Activated T-helper 2 cell treated with anti-CD3 and anti-CD28 coated beads, Interferon-gamma antibody, Interleukin-2, Interleukin-4, amounts not matched to agents 10 μg/mL and 5 μg/mL and 100 μg/mL, durations not matched to agents 14 hours and 24 hours and 36 hours (primary cell): Measurements from ENCODE around the gene KIAA1671. TPM values are rescaled to one million over a fixed set of nuclear protein-coding genes. Genes with fewer than 3 reads are reported as not detected.

ENCODE experiments used
- DNase-seq: peaks from one replicate; pipeline ENCODE4 v3.0.0; 2021; ENCODE audit warnings: low spot score
- H3K27ac Mint-ChIP-seq: one replicate; pipeline ENCODE4 v1.8.0; 2021; ENCODE audit warnings: mixed read lengths
- H3K27me3 Mint-ChIP-seq: one replicate; pipeline ENCODE4 v1.8.0; 2021; ENCODE audit warnings: low read depth, mixed read lengths
- H3K36me3 Mint-ChIP-seq: one replicate; pipeline ENCODE4 v1.8.0; 2021; ENCODE audit warnings: low read depth, mixed read lengths
- H3K4me1 Mint-ChIP-seq: one replicate; pipeline ENCODE4 v1.8.0; 2021; ENCODE audit warnings: low read depth, mixed read lengths
- H3K4me3 Mint-ChIP-seq: one replicate; pipeline ENCODE4 v1.8.0; 2021; ENCODE audit warnings: low read depth, mild to moderate bottlenecking, moderate library complexity, mixed read lengths
- H3K9me3 Mint-ChIP-seq: one replicate; pipeline ENCODE4 v1.8.0; 2021; ENCODE audit warnings: mixed read lengths
- intact Hi-C: fragments of 100-400 bp; cut with micrococcal nuclease; formaldehyde crosslinking; loops from one replicate; pipeline ENCODE4 v1.15.1; 2023
- total RNA-seq: library from RNA; stranded (reverse); gene quantifications from 2 replicates; pipeline ENCODE4 v1.2.3, GENCODE V29; 2022

Gene KIAA1671
- total RNA-seq, 1 donor from 2014 or later: 10.5 TPM

- Mint-ChIP-seq H3K4me1 (no peaks in the 10 kb centered on the region), H3K27ac (no peak overlapping the region), H3K36me3 (peaks cover 6% of the 10 kb centered on the region), H3K27me3 (no peaks in the 10 kb centered on the region), H3K4me3 (no peak overlapping the region), H3K9me3 (peaks cover 4% of the 10 kb centered on the region)
- intact Hi-C loops: no loop called here
- no peak for DNase-seq
These were observed 151.9 kb downstream of the KIAA1671 start for GRCh38 chr22:25104367-25104766.

GRCh38 chr22:25105817-25106650 is 153.5 kb downstream of the KIAA1671 start:
- H3K4me3 Mint-ChIP-seq: no peak overlapping the region
- DNase-seq: no peak
- no peaks in the 10 kb centered on the region for H3K27me3 Mint-ChIP-seq
- H3K36me3 Mint-ChIP-seq: peaks cover 9% of the 10 kb centered on the region
- peaks cover 4% of the 10 kb centered on the region for H3K9me3 Mint-ChIP-seq
- peaks cover 11% of the 10 kb centered on the region for H3K4me1 Mint-ChIP-seq
- intact Hi-C loops: no loop called here
- no peak overlapping the region for H3K27ac Mint-ChIP-seq

- Mint-ChIP-seq H3K4me3 (peak overlapping the region; percentile 67), H3K27me3 (no peaks in the 10 kb centered on the region), H3K36me3 (peaks cover 9% of the 10 kb centered on the region), H3K27ac (no peak overlapping the region), H3K4me1 (peaks cover 16% of the 10 kb centered on the region), H3K9me3 (peaks cover 4% of the 10 kb centered on the region)
- intact Hi-C loops: loop anchor here (2.0 kb wide), 1 partner anchor 49 kb away; no protein-coding TSS in a partner anchor
- DNase-seq: no peak
These were observed 157.5 kb downstream of the KIAA1671 start for GRCh38 chr22:25109878-25110595.

GRCh38 chr22:25110596-25110845 is 158.0 kb downstream of the KIAA1671 start:
- Mint-ChIP-seq H3K4me3 (peak overlapping the region; percentile 67), H3K4me1 (peaks cover 16% of the 10 kb centered on the region), H3K36me3 (peaks cover 9% of the 10 kb centered on the region), H3K9me3 (peaks cover 4% of the 10 kb centered on the region), H3K27ac (no peak overlapping the region), H3K27me3 (no peaks in the 10 kb centered on the region)
- intact Hi-C loops: loop anchor here (2.0 kb wide), 1 partner anchor 50 kb away; no protein-coding TSS in a partner anchor
- no peak for DNase-seq

- H3K27me3 Mint-ChIP-seq: no peaks in the 10 kb centered on the region
- H3K4me1 Mint-ChIP-seq: peaks cover 16% of the 10 kb centered on the region
- H3K9me3 Mint-ChIP-seq: peaks cover 4% of the 10 kb centered on the region
- peak; percentile 22 for DNase-seq
- peak overlapping the region; percentile 67 for H3K4me3 Mint-ChIP-seq
- peak overlapping the region; percentile 33 for H3K27ac Mint-ChIP-seq
- peaks cover 9% of the 10 kb centered on the region for H3K36me3 Mint-ChIP-seq
- intact Hi-C loops: loop anchor here (2.0 kb wide), 1 partner anchor 50 kb away; no protein-coding TSS in a partner anchor
These were observed 158.5 kb downstream of the KIAA1671 start for GRCh38 chr22:25110846-25111578.

- no peaks in the 10 kb centered on the region for H3K27me3 Mint-ChIP-seq
- peaks cover 9% of the 10 kb centered on the region for H3K36me3 Mint-ChIP-seq
- DNase-seq: no peak
- no peak overlapping the region for H3K27ac Mint-ChIP-seq
- intact Hi-C loops: loop anchor here (2.0 kb wide), 1 partner anchor 51 kb away; no protein-coding TSS in a partner anchor
- peaks cover 16% of the 10 kb centered on the region for H3K4me1 Mint-ChIP-seq
- H3K4me3 Mint-ChIP-seq: peak overlapping the region; percentile 61
- H3K9me3 Mint-ChIP-seq: peaks cover 4% of the 10 kb centered on the region
These were observed 159.3 kb downstream of the KIAA1671 start for GRCh38 chr22:25111579-25112517.

GRCh38 chr22:25112538-25113253 is 160.2 kb downstream of the KIAA1671 start:
- no peak overlapping the region for H3K27ac Mint-ChIP-seq
- H3K4me3 Mint-ChIP-seq: no peak overlapping the region
- H3K4me1 Mint-ChIP-seq: peaks cover 16% of the 10 kb centered on the region

GRCh38 chr22:25113316-25113721 is 160.8 kb downstream of the KIAA1671 start:
- Mint-ChIP-seq H3K9me3 (peaks cover 4% of the 10 kb centered on the region), H3K4me1 (peaks cover 16% of the 10 kb centered on the region), H3K4me3 (no peak overlapping the region), H3K36me3 (peaks cover 9% of the 10 kb centered on the region), H3K27me3 (no peaks in the 10 kb centered on the region), H3K27ac (no peak overlapping the region)
- intact Hi-C loops: no loop called here
- no peak for DNase-seq

More at GRCh38 chr22:25112538-25113253, 160.2 kb downstream of the KIAA1671 start:
- Mint-ChIP-seq H3K27me3 (no peaks in the 10 kb centered on the region), H3K9me3 (peaks cover 4% of the 10 kb centered on the region), H3K36me3 (peaks cover 9% of the 10 kb centered on the region)
- intact Hi-C loops: no loop called here
- DNase-seq: no peak

GRCh38 chr22:25114369-25115362 is 162.2 kb downstream of the KIAA1671 start:
- H3K9me3 Mint-ChIP-seq: no peaks in the 10 kb centered on the region
- H3K27me3 Mint-ChIP-seq: no peaks in the 10 kb centered on the region
- DNase-seq: no peak
- H3K36me3 Mint-ChIP-seq: no peaks in the 10 kb centered on the region
- no peak overlapping the region for H3K4me3 Mint-ChIP-seq
- intact Hi-C loops: no loop called here
- H3K4me1 Mint-ChIP-seq: peaks cover 15% of the 10 kb centered on the region
- no peak overlapping the region for H3K27ac Mint-ChIP-seq

GRCh38 chr22:25119609-25120008 is 167.1 kb downstream of the KIAA1671 start:
- no peaks in the 10 kb centered on the region for H3K27me3 Mint-ChIP-seq
- no peaks in the 10 kb centered on the region for H3K4me1 Mint-ChIP-seq
- no peak for DNase-seq
- H3K9me3 Mint-ChIP-seq: peaks cover 6% of the 10 kb centered on the region
- H3K27ac Mint-ChIP-seq: no peak overlapping the region
- no peak overlapping the region for H3K4me3 Mint-ChIP-seq
- peaks cover 4% of the 10 kb centered on the region for H3K36me3 Mint-ChIP-seq
- intact Hi-C loops: no loop called here
